K562 (cell line): ENCODE results near the gene NDUFAF4. TPM values are rescaled to one million over a fixed set of nuclear protein-coding genes. Genes with fewer than 3 reads are reported as not detected.
A peak's percentile ranks its signal among the peaks of the same experiment; 100 is the strongest.

Experiments
- ARID1B ChIP-seq: fragments of 450-650 bp; IDR thresholded peaks from 2 replicates; pipeline ENCODE4 v1.6.1; 2016; ENCODE audit warnings: antibody characterized with exemption, mild to moderate bottlenecking, inconsistent platforms
- CBFA2T3 ChIP-seq: fragments of 450-650 bp; IDR thresholded peaks from 2 replicates; pipeline ENCODE4 v1.6.1; 2017
- CTCF ChIP-seq, 3 experiments: IDR thresholded peaks in 2 of 3; conservative IDR thresholded peaks in 1 of 3; 2 replicates each; pipeline ENCODE4 v1.5.1; 2011 to 2012; ENCODE audit warnings: low read length in 3 of 3, mild to moderate bottlenecking in 3 of 3, control low read depth in 2 of 3, improper control_type of control experiment in 1 of 3, inconsistent platforms in 1 of 3, low read depth in 1 of 3, mixed read lengths in 1 of 3, moderate library complexity in 1 of 3; ENCODE audit not compliant: insufficient read depth in 2 of 3
- FOS ChIP-seq: IDR thresholded peaks from 3 replicates; pipeline ENCODE4 v1.6.1; 2011; ENCODE audit not compliant: insufficient read length; ENCODE audit errors: extremely low read depth
- GATAD2A ChIP-seq: fragments of 450-650 bp; IDR thresholded peaks from 2 replicates; pipeline ENCODE4 v1.6.1; 2017
- JUND ChIP-seq, 2 experiments: IDR thresholded peaks; 2 replicates in 1 of 2; 3 replicates in 1 of 2; pipeline ENCODE4 v1.6.1; 2011; ENCODE audit warnings: borderline replicate concordance in 2 of 2, low read depth in 2 of 2, low read length in 2 of 2, improper control_type of control experiment in 1 of 2, missing biosample characterization in 1 of 2, missing genetic modification characterization in 1 of 2, missing genetic modification reagents in 1 of 2
- MAFG ChIP-seq: fragments of 450-650 bp; conservative IDR thresholded peaks from 2 replicates; pipeline ENCODE4 v1.6.1; 2016; ENCODE audit warnings: missing genetic modification characterization, missing compliant biosample characterization
- MECOM ChIP-seq: fragments of 250-450 bp; sonication (Bioruptor Pico); IDR thresholded peaks from 2 replicates; pipeline ENCODE4 v1.8.0; 2022; ENCODE audit warnings: inconsistent platforms
- NFE2 ChIP-seq: IDR thresholded peaks from 2 replicates; pipeline ENCODE4 v1.6.1; 2014; ENCODE audit warnings: antibody characterized with exemption, low read depth
- NFIC ChIP-seq: fragments of 450-650 bp; IDR thresholded peaks from 2 replicates; pipeline ENCODE4 v1.6.1; 2017; ENCODE audit warnings: mild to moderate bottlenecking, inconsistent platforms
- PBX2 ChIP-seq, 2 experiments: IDR thresholded peaks in 1 of 2; conservative IDR thresholded peaks in 1 of 2; 2 replicates each; pipeline ENCODE4 v1.6.1; 2016; ENCODE audit warnings: low read depth in 2 of 2, mild to moderate bottlenecking in 1 of 2, missing compliant biosample characterization in 1 of 2, missing genetic modification characterization in 1 of 2, moderate library complexity in 1 of 2
- POLR2H ChIP-seq: IDR thresholded peaks from 2 replicates; pipeline ENCODE4 v1.6.1; 2016; ENCODE audit warnings: missing genetic modification characterization, low read depth, mild to moderate bottlenecking, control low read depth, missing compliant biosample characterization, moderate library complexity
- SMARCA4 ChIP-seq: fragments of 450-650 bp; IDR thresholded peaks from 2 replicates; pipeline ENCODE4 v1.6.1; 2016
- polyA plus RNA-seq, 8 experiments: library from polyadenylated mRNA; depleted of rRNA in 4 of 8; stranded (reverse) in 5 of 8; unstranded in 3 of 8; fragments of >200 nt; fragmentation: Nextera tagmentation in 2 of 8; fragmentation: Illumina TruSeq in 1 of 8; extraction: Ambion mirVana in 2 of 8; extraction: Trizol in 1 of 8; gene quantifications; 2 replicates each; pipeline versions ENCODE4 v1.2.1 to v1.2.3, GENCODE V29; 2011 to 2014; ENCODE audit warnings: inconsistent platforms in 1 of 8, missing spikeins in 1 of 8
- total RNA-seq, 7 experiments: library from RNA; depleted of rRNA in 6 of 7; stranded (reverse); fragments of >200 nt in 6 of 7; fragmentation: Illumina TruSeq in 2 of 7; extraction: Trizol in 2 of 7; gene quantifications; 2 replicates each; pipeline versions ENCODE4 v1.2.1 to v1.2.3, GENCODE V29; 2011 to 2021; ENCODE audit warnings: low replicate concordance in 1 of 7
- TF ChIP-seq, protein P1 (sequence below): fragments of 250-450 bp; sonication (Bioruptor Pico); IDR thresholded peaks from 2 replicates; pipeline ENCODE4 v1.4.0; 2020; ENCODE audit warnings: mild to moderate bottlenecking
- TF ChIP-seq, protein P2 (sequence below): fragments of 450-650 bp; IDR thresholded peaks from 2 replicates; pipeline ENCODE4 v1.6.1; 2016

Gene NDUFAF4
- total and polyA plus RNA-seq, 9 of the 15 experiments (the other 6 are each of a cell fraction or from before 2014, with no cell fraction given): 45.0 to 418 (median 136) TPM

GRCh38 chr6:96939007-96939805 lies 41.5 kb upstream of the NDUFAF4 start (continued):
- TF ChIP-seq JUND (IDR thresholded peaks at IDR 0.05; ENCODE audit: borderline replicate concordance, low read depth, low read length) (peak; percentile 78), JUND (tag; IDR thresholded peaks at IDR 0.05; ENCODE audit: borderline replicate concordance, low read depth, low read length) (peak; percentile 83; the same call in 2 of the 3 replicates), CTCF (IDR thresholded peaks at IDR 0.05 in 2 of 3, conservative IDR thresholded peaks at IDR 0.05 in 1 of 3; ENCODE audit: insufficient read depth in 2 of 3, low read depth in 1 of 3, low read length in 3 of 3) (no peak), MAFG (peak; percentile 35), NFE2 (peak; percentile 45; the same call in 1 of the 2 replicates), MECOM (CRISPR knock-in tag) (peak; percentile 21; the same call in 1 of the 2 replicates), ARID1B (peak; percentile 34; the same call in 1 of the 2 replicates), FOS (peak; percentile 4), PBX2 (CRISPR knock-in tag; IDR thresholded peaks at IDR 0.05; ENCODE audit: low read depth) (no peak), PBX2 (tag; conservative IDR thresholded peaks at IDR 0.05; ENCODE audit: low read depth) (peak; percentile 91), GATAD2A (no peak), SMARCA4 (peak; percentile 24; the same call in 1 of the 2 replicates), POLR2H (tag) (no peak), CBFA2T3 (0 out of 2 replicates have a peak, but pooled peaks have one; percentile 19), NFIC (peak; percentile 75)
- TF ChIP-seq, protein P1, sequence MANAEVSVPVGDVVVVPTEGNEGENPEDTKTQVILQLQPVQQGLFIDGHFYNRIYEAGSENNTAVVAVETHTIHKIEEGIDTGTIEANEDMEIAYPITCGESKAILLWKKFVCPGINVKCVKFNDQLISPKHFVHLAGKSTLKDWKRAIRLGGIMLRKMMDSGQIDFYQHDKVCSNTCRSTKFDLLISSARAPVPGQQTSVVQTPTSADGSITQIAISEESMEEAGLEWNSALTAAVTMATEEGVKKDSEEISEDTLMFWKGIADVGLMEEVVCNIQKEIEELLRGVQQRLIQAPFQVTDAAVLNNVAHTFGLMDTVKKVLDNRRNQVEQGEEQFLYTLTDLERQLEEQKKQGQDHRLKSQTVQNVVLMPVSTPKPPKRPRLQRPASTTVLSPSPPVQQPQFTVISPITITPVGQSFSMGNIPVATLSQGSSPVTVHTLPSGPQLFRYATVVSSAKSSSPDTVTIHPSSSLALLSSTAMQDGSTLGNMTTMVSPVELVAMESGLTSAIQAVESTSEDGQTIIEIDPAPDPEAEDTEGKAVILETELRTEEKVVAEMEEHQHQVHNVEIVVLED (CRISPR knock-in tag): no peak
- TF ChIP-seq, protein P2, sequence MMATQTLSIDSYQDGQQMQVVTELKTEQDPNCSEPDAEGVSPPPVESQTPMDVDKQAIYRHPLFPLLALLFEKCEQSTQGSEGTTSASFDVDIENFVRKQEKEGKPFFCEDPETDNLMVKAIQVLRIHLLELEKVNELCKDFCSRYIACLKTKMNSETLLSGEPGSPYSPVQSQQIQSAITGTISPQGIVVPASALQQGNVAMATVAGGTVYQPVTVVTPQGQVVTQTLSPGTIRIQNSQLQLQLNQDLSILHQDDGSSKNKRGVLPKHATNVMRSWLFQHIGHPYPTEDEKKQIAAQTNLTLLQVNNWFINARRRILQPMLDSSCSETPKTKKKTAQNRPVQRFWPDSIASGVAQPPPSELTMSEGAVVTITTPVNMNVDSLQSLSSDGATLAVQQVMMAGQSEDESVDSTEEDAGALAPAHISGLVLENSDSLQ: peak; percentile 55
- TF ChIP-seq, all 486 proteins: peak for 18
